Measurements from ENCODE around the gene UBE2E1. TPM values are rescaled to one million over a fixed set of nuclear protein-coding genes. Genes with fewer than 3 reads are reported as not detected.

The UBE2E1 gene
- total RNA-seq, 4 donors from 2014 or later, result 51.1 to 115 (median 85.5) TPM

DNA sequence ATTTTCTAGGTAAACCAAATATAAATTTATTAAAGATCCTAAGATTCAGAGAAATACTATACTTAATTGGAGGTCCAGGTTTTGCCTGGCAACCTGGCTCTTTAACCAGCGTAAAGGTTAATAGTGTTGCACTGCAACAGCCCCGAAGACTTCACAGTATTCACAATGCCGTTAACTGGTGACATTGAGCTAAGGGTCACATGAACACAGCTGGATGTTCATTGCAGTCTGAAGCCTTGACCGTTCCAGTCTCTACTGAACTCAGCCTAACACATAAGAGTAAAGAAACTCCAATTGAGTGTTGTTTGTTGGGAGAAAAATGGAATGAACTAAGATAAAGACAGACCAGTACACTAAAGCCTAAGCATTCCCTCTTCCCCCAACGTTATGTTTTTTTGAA, 84.2 kb downstream of the UBE2E1 start:
- TF ChIP-seq, protein P1, sequence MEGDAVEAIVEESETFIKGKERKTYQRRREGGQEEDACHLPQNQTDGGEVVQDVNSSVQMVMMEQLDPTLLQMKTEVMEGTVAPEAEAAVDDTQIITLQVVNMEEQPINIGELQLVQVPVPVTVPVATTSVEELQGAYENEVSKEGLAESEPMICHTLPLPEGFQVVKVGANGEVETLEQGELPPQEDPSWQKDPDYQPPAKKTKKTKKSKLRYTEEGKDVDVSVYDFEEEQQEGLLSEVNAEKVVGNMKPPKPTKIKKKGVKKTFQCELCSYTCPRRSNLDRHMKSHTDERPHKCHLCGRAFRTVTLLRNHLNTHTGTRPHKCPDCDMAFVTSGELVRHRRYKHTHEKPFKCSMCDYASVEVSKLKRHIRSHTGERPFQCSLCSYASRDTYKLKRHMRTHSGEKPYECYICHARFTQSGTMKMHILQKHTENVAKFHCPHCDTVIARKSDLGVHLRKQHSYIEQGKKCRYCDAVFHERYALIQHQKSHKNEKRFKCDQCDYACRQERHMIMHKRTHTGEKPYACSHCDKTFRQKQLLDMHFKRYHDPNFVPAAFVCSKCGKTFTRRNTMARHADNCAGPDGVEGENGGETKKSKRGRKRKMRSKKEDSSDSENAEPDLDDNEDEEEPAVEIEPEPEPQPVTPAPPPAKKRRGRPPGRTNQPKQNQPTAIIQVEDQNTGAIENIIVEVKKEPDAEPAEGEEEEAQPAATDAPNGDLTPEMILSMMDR (IDR thresholded peaks at IDR 0.05; ENCODE audit: low read depth), result no peak

DNA sequence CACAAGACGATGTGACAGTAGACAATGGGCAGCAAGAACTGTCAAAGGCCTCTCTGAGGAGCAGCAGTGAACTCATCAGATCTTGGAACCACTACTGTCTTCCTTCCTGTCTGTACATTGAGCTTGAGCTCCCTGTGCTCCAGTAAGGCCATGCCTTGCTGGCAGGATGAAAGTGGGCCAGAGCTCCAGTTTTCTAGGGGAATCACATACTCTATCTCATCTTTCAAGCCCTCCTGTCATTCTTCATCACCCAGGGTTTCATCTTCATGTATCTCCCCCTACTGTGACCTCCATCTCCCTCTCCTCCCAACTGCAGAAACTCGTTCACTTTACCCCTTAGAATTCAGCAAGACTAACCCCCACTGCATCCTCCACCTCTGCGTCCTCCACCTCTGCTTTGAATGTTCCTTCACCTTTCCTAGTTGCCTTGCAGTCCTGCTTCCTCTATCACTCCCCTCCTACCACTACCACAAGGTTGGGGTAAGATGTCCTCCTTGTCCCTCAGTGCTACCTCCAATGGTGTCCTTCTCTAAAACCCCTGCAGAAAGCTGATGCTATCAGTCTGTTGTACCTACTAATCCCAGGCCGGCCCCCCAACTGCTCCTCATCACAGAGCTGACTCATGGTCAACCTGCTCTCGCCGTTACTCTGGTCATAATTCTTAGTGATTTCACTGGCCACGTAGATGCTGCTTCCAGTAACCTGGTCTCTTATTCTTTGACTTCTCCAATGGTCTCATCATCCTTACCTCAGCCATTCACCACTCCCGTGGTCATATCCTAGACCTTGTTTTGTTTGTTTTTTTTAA, 88.7 kb downstream of the UBE2E1 start:
- TF ChIP-seq, protein P1 (IDR thresholded peaks at IDR 0.05; ENCODE audit: low read depth), result no peak

DNA sequence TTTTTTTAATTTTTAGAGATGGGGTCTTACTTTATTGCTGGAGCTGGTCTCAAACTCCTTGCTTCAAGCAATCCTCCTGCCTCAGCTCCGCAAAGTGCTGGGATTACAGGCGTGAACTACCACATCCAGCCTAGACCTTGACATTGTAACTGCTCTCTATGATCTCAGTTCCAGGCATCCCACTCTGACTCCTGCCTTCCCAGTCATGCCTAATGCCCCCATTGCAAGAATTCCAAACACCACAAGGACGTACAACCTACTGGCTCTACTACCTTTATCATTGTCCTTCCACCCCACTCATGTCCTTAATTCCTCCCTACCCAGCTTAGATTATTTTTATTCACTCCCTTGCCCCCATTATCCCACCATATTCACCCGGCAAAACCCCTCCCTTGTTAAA, 89.4 kb downstream of the UBE2E1 start:
- TF ChIP-seq, protein P1 (IDR thresholded peaks at IDR 0.05; ENCODE audit: low read depth), result no peak

DNA sequence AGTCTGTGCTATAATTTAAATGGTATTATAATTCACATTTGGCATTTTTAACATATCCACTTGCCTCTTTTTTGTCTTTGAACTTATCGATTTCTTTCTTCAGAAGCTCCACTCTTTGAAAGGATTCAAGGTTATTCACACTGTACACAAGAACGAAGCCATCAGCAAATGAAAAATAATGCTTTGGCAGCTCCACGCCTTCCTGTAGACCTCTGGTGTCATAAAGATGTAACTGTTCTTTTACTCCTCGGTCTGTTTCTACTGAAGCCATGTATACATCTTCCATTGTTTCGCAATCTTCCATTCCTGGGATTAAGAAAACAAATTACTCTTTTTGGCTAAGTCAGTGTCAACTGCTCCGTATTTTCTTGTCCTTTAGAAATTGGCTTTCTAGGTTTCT, 95.0 kb downstream of the UBE2E1 start:
- TF ChIP-seq, protein P1 (IDR thresholded peaks at IDR 0.05; ENCODE audit: low read depth), result no peak

DNA sequence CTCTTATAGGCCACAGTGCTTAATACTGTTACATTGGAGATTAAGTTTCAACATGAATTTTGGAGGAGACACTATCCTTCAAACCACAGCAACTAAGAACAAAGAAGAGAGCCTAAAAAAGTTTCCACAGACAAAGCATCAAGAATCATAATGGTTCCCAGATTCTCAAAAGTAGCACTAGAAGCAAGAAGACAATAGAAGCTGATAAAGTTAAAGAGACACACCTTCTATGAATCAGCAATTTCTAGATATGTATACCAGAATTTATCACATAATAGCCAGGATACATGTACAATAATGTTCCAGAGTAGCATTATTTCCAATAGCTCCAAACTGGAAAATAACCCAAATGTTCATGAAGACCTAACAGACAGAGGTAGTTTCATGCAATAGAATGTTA, 98.8 kb downstream of the UBE2E1 start:
- TF ChIP-seq, protein P1 (IDR thresholded peaks at IDR 0.05; ENCODE audit: low read depth), result no peak

DNA sequence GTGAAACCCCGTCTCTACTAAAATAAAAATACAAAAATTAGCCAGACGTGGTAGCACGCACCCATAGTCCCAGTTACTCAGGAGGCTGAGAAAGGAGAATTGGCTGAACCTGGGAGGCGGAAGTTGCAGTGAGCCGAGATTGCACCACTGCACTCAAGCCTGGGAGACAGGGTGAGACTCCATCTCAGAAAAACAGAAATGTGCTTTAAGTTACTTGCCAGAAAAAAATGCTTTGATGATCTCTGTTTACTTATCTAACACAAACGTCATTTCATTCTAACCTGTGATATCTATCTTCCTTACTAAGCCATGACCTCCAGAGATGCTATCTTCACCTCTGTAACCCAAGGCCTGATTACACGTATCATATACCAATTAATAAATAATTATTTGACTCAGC, 103.6 kb downstream of the UBE2E1 start:
- TF ChIP-seq, protein P1 (IDR thresholded peaks at IDR 0.05; ENCODE audit: low read depth), result no peak

- TF ChIP-seq, protein P1 (IDR thresholded peaks at IDR 0.05; ENCODE audit: low read depth), result no peak
Observed at GRCh38 chr3:23911397-23911796, 105.6 kb downstream of the UBE2E1 start.

Data from subcutaneous adipose tissue (tissue), 4 donors.